ENCODE results near the gene BRD1.

Gene BRD1

GRCh38 chr22:49838771-49839717 is 11.4 kb upstream of the BRD1 start:
- TF ChIP-seq SIN3A (IDR thresholded peaks at IDR 0.05; ENCODE audit: borderline replicate concordance, insufficient read depth, low read length) = no peak
- TF ChIP-seq REST (IDR thresholded peaks at IDR 0.05; ENCODE audit: insufficient read depth in 1 of 2, low read depth in 2 of 2, low read length in 2 of 2) = no peak
- TF ChIP-seq POLR2AphosphoS5 (IDR thresholded peaks at IDR 0.05; ENCODE audit: low read depth, low read length) = no peak
- TF ChIP-seq TAF1 (IDR thresholded peaks at IDR 0.05; ENCODE audit: borderline replicate concordance, insufficient read depth, low read length) = no peak
- TF ChIP-seq FOXP2 (optimal IDR thresholded peaks at IDR 0.05; ENCODE audit: borderline replicate concordance, extremely low read depth, extremely low read length, insufficient read depth) = no peak

- TF ChIP-seq TAF1 (IDR thresholded peaks at IDR 0.05; ENCODE audit: borderline replicate concordance, insufficient read depth, low read length) (no peak), REST (IDR thresholded peaks at IDR 0.05; ENCODE audit: insufficient read depth in 1 of 2, low read depth in 2 of 2, low read length in 2 of 2) (no peak), POLR2AphosphoS5 (IDR thresholded peaks at IDR 0.05; ENCODE audit: low read depth, low read length) (no peak), SIN3A (IDR thresholded peaks at IDR 0.05; ENCODE audit: borderline replicate concordance, insufficient read depth, low read length) (no peak), FOXP2 (optimal IDR thresholded peaks at IDR 0.05; ENCODE audit: borderline replicate concordance, extremely low read depth, extremely low read length, insufficient read depth) (no peak)
Observed at GRCh38 chr22:49833340-49834007, 5.8 kb upstream of the BRD1 start.

GRCh38 chr22:49829044-49829853 is 1.6 kb upstream of the BRD1 start:
- no peak for TF ChIP-seq SIN3A (IDR thresholded peaks at IDR 0.05; ENCODE audit: borderline replicate concordance, insufficient read depth, low read length)
- TF ChIP-seq TAF1 (IDR thresholded peaks at IDR 0.05; ENCODE audit: borderline replicate concordance, insufficient read depth, low read length) = no peak
- TF ChIP-seq REST (IDR thresholded peaks at IDR 0.05; ENCODE audit: insufficient read depth in 1 of 2, low read depth in 2 of 2, low read length in 2 of 2) = no peak
- TF ChIP-seq POLR2AphosphoS5 (IDR thresholded peaks at IDR 0.05; ENCODE audit: low read depth, low read length) = no peak
- TF ChIP-seq FOXP2 (optimal IDR thresholded peaks at IDR 0.05; ENCODE audit: borderline replicate concordance, extremely low read depth, extremely low read length, insufficient read depth) = no peak

- TF ChIP-seq SIN3A (IDR thresholded peaks at IDR 0.05; ENCODE audit: borderline replicate concordance, insufficient read depth, low read length) = no peak
- TF ChIP-seq FOXP2 (optimal IDR thresholded peaks at IDR 0.05; ENCODE audit: borderline replicate concordance, extremely low read depth, extremely low read length, insufficient read depth) = no peak
- no peak for TF ChIP-seq POLR2AphosphoS5 (IDR thresholded peaks at IDR 0.05; ENCODE audit: low read depth, low read length)
- no peak for TF ChIP-seq TAF1 (IDR thresholded peaks at IDR 0.05; ENCODE audit: borderline replicate concordance, insufficient read depth, low read length)
- no peak for TF ChIP-seq REST (IDR thresholded peaks at IDR 0.05; ENCODE audit: insufficient read depth in 1 of 2, low read depth in 2 of 2, low read length in 2 of 2)
Observed at GRCh38 chr22:49828599-49828965, 909 bp upstream of the BRD1 start.
